ENCODE results near the gene BSG. TPM values are rescaled to one million over a fixed set of nuclear protein-coding genes. Genes with fewer than 3 reads are reported as not detected.

Gene BSG
- total and polyA plus RNA-seq, 9 of the 15 experiments (the other 6 are each of a cell fraction or from before 2014, with no cell fraction given) = 4.6 to 495 (median 187) TPM

- no peak for TF ChIP-seq RFX5 (IDR thresholded peaks at IDR 0.05; ENCODE audit: low read depth, low read length)
- peak; percentile 56; the same call in 1 of the 2 replicates for TF ChIP-seq SP1 (CRISPR knock-in tag; IDR thresholded peaks at IDR 0.05)
- TF ChIP-seq ZNF75A (CRISPR knock-in tag; IDR thresholded peaks at IDR 0.05) = no peak
- TF ChIP-seq ZNF124 (CRISPR knock-in tag; IDR thresholded peaks at IDR 0.05) = peak; percentile 35; the same call in 1 of the 2 replicates
- TF ChIP-seq E2F8 (IDR thresholded peaks at IDR 0.05; ENCODE audit: low read depth, partially characterized antibody) = no peak
- no peak for TF ChIP-seq CTCFL (IDR thresholded peaks at IDR 0.05; ENCODE audit: borderline replicate concordance, insufficient read depth, low read depth, low read length, poor library complexity, severe bottlenecking)
- TF ChIP-seq TGIF2 (CRISPR knock-in tag; IDR thresholded peaks at IDR 0.05) = peak; percentile 87; the same call in 1 of the 2 replicates
- TF ChIP-seq HMG20A (CRISPR knock-in tag; conservative IDR thresholded peaks at IDR 0.05) = no peak
- TF ChIP-seq KAT8 (IDR thresholded peaks at IDR 0.05; ENCODE audit: low read depth) = no peak
- no peak for TF ChIP-seq BCL6 (CRISPR knock-in tag; IDR thresholded peaks at IDR 0.05)
- peak; percentile 81 for TF ChIP-seq EGR1 (conservative IDR thresholded peaks at IDR 0.05)
- TF ChIP-seq TFAP4 (CRISPR knock-in tag; IDR thresholded peaks at IDR 0.05; ENCODE audit: borderline replicate concordance) = peak; percentile 17; the same call in 1 of the 2 replicates
- no peak for TF ChIP-seq ASH1L (IDR thresholded peaks at IDR 0.05; ENCODE audit: borderline replicate concordance, low read depth, partially characterized antibody)
- TF ChIP-seq ZNF449 (CRISPR knock-in tag; IDR thresholded peaks at IDR 0.05) = no peak
- no peak for TF ChIP-seq MTF1 (CRISPR knock-in tag; IDR thresholded peaks at IDR 0.05; ENCODE audit: borderline replicate concordance)
- no peak for TF ChIP-seq ARID2 (IDR thresholded peaks at IDR 0.05)
- no peak for TF ChIP-seq ZNF224 (CRISPR knock-in tag; IDR thresholded peaks at IDR 0.05)
- no peak for TF ChIP-seq SMAD3 (CRISPR knock-in tag; conservative IDR thresholded peaks at IDR 0.05)
These were observed 535 bp downstream of the BSG start (continued) for GRCh38 chr19:572743-573518.
